ENCODE results near the gene IL3RA.
"Not testable (repeated sequence)": the region's sequence is repeated elsewhere in the genome, so short reads cannot be mapped to it uniquely, and the experiment has no call there.

IL3RA gene

DNA sequence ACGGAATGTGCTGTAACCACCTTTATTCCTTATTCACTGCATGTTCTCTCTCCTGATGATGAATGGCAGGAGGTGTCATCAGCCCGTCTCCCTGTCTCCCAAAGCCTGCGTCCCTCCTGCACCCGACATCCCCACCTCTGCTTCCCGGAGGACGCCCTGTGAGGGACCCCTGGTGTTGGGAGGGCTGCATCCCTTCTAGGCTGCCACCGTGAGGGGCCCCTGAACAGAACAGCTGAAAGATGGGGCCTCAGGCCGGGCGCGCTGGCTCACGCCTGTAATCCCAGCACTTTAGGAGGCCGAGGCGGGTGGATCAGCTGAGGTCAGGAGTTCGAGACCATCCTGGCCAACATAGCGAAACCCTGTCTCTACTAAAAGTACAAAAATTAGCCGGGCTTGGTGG lies 89.7 kb downstream of the IL3RA start:
- not testable (repeated sequence) for DNase-seq

DNA sequence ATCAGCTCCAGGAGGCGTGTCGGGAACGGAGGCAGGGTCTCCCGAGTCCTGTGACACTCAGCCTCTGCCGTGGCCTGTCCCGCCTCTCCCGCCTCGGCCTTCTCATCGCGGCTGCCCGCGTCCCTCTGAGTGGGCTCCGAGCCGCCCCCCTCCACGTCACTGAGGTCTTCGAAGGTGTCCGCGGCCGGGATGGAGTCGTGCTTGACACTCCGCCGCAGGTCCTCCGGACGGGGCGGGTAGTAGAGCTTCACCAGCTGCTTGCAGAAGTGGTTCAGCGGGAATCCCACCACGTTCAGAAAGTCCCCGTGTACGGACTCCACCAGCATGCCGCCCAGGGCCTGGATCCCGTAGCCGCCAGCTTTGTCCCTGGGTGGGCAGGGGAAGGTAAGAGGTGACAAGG lies 91.2 kb downstream of the IL3RA start:
- DNase-seq = no peak

DNA sequence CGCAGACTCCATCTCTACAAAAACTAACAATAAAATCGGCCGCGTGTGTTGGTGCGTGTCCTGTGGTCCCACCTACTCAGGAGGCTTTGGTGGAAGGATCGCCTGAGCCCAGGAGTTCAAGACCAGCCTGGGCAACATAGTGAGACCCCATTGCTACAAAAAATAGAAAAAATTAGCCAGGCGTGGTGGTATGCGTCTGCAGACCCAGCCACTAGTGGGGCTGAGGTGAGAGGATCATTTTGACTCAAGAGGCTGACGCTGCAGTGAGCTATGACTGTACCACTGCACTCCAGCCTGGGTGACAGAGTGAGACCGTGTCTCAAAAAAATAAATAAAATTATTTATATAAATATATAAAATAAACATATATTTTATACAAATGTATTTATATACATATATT lies 93.9 kb downstream of the IL3RA start:
- DNase-seq = no peak
